GM18858 (cell line): Measurements from ENCODE around the gene DISC1.
"Not testable (repeated sequence)": the region's sequence is repeated elsewhere in the genome, so short reads cannot be mapped to it uniquely, and the experiment has no call there.

Source experiments
- ATAC-seq: cut with Tn5 transposase; IDR thresholded peaks from one replicate; pipeline ENCODE4 v1.9.1; 2021; ENCODE audit not compliant: unreplicated experiment

DISC1 gene

DNA sequence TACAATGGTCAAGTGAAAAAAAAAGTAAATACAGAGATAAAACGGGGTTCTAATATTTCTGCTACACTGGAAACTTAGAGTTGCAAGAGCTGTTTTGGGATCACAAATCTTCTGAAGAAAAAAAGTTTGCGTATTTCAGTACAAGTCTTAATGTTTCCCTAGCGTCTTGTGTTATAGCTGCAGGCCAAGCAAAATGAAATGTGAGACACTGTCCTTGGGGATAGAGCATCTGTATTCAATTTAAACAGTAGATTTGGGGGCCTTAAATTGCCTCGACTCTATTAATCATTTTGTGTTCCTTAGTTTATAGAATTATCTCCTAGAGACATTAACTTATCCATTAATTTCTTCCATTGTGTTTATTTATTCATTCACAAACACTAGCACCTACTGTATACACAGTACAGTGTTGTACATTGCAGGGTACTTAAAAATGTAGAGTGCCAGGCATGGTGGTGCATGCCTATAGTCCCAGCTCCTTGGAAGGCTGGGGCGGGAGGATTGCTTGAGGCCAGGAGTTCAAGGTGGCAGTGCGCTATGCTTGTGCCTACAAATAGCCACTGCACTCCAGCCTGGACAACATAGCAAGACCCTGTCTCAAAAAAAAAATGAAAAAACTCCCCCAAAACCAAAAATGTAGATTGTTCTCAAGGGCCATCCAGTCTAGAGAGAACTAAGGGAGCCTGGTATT lies 7.9 kb downstream of the DISC1 start:
- no peak for ATAC-seq

DNA sequence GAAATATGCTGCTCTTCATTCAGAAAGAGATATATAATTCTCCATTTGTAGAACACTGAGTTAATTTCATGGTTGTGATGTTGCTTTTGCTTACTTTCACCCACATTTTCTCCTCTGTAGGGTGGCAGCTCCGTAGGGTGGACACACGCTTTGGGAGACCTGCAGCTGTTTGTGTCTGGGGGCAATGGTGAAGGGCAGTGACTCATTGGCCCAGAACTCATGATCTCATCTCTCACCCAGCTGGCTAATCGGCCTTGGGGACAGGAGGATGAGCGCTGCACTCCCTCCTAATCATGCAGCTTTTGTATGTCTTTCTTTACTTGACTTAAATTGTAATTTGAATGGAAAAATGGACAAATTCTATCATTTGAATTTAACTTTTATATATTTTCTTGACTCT lies 9.6 kb downstream of the DISC1 start:
- ATAC-seq, result no peak

DNA sequence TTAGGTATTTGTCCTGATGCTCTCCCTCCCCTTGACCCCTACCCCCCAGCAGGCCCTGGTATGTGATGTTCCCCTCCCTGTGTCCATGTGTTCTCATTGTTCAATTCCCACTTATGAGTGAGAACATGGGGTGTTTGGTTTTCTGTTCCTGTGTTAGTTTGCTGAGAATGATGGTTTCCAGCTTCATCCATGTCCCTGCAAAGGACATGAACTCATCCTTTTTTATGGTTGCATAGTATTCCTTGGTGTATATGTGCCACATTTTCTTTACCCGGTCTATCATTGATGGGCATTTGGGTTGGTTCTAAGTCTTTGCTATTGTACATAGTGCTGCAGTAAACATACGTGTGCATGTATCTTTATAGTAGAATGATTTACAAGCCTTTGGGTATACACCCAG lies 10.3 kb downstream of the DISC1 start:
- ATAC-seq, result not testable (repeated sequence)

DNA sequence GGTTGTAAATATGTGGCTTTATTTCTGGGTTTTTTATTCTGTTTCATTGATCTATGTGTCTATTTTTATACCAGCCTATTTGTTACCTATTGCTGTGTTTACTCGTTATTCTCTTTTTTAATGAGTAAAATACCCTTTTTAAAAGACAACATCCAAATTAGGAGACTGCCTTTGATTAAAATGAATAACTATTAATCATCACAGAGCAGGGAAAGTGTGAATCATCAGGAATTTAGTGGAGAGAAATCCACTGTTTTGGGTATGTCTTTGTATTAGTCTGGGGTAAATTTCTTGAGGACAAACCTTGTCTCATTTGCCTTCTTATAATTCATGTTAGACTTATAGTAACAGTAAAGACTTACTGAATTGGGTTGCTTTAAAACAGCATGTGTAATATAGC lies 12.1 kb downstream of the DISC1 start:
- no peak for ATAC-seq

DNA sequence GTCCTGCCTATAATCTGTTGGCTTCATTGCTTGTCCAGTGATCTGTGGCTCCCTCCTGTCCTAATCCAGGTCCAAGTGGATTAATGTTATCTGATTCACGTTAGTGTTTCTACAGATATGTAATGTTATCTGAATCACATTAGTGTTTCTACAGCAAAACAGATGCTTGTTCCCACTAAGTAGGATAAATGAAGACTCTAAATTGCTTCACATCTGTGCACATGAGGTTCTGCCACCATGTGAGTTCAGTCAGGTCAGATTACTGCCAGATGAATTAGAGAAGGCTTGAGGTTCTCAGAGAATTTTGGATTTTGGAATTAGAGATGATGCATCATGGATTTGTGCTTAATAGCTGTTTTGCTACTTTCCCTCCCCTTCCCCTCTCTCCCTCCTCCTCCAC lies 13.2 kb downstream of the DISC1 start:
- no peak for ATAC-seq

DNA sequence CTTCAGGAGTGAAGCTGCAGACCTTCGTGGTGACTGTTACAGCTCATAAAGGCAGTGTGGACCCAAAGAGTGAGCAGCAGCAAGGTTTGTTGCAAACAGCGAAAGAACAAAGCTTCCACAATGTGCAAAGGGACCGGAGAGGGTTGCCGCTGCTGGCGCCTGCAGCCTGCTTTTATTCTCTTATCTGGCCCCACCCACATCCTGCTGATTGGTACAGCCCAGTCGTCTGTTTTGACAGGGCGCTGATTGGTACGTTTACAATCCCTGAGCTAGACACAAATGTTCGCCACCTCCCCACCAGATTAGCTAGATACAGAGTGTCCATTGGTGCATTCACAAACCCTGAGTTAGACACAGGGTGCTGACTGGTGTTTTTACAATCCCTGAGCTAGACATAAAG lies 14.9 kb downstream of the DISC1 start:
- ATAC-seq, result not testable (repeated sequence)

DNA sequence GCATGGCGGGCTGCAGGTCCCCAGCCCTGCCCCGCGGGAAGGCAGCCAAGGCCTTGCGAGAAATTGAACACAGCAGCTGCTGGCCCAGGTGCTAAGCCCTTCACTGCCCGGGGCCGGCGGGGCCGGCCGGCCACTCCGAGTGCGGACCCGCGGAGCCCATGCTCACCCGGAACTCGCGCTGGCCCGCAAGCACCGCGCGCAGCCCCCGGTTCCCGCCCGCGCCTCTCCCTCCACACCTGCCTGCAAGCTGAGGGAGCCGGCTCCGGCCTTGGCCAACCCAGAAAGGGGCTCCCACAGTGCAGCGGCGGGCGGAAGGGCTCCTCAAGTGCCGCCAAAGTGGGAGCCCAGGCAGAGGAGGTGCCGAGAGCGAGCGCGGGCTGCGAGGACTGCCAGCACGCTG lies 15.5 kb downstream of the DISC1 start:
- not testable (repeated sequence) for ATAC-seq

DNA sequence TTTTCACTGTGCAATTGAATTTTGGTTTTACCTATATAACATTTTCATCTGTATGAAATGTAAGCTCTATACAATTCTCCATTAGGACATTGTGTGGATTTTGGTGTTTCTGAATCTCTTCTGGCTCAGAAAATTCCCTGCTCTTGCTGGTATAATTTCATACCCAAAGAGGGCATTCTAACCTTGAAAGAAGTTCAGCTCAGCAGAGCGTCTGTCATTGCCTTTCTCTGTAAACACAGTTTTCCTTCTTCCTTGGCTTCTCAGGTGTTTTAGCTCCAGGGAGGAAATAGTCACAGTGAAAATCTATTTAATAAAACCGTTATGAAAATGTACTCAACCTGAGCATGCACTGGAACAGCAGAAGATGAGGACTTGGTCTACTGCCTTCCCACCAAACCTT lies 16.0 kb downstream of the DISC1 start:
- no peak for ATAC-seq

DNA sequence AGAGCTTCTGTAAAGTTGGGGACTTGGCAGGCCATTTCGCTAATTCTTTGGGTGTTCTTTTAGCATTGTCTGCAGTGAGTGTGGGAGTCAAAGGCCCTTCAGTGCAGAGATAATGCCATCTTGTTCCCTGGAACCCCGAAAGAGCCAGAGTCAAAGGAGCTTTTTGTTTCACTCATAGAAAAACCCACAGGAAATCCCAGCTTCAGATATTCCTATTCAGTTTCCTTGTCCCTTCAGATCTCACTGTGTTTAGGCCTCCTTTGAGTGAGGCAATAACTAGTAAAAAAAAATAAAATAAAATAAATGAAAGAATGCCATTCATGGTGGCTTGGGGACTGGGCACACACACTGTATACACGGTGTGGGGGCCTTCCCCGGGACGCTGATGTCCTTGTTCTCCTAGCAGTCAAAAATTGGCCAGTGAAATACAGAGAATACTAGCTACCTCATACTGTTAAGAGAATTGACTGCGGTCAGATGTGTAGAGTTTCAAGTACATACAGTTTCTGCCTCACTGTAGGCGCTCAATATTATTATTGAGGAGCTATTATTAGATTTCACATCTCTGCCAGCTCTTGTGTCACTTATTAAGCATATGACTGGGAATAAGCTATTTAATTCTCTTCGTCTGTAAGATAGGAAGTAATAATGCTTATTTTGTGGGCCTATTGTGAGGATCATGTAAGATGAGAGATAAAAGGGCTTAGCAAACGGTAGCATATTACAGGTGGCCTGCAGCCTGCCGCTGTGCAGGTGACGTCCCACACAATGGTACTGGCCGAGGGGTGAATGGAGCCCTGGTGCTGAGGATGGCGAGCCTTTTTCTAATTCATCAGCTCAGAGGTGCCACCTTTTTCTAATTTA lies 16.7 kb downstream of the DISC1 start:
- ATAC-seq, result no peak

DNA sequence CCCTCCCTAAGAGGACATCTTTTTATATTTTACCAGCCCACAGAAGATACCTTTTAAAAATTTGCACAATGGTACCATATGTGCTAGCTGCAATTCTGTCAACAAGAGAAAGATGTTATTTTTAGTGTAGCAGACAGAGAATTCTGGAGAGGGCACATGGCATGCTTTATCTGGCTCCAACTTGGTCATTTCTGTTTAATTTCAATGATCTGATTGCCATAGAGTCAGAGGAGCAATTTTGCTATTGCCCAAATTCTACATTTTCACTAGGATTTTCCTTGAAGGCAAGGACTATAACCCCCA lies 17.3 kb downstream of the DISC1 start:
- ATAC-seq, result no peak

DNA sequence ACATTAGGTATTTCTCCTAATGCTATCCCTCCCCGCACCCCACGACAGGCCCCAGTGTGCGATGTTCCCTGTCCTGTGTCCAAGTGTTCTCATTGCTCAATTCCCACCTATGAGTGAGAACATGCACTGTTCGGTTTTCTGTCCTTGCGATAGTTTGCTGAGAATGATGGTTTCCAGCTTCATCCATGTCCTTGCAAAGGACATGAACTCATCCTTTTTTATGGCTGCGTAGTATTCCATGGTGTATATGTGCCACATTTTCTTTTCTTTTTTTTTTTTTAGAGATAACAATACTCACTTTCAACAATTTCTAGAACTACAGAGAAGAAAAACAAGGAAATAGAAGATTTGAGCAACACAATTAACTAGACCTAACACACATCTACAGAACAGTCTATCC lies 19.0 kb downstream of the DISC1 start:
- ATAC-seq, result not testable (repeated sequence)

DNA sequence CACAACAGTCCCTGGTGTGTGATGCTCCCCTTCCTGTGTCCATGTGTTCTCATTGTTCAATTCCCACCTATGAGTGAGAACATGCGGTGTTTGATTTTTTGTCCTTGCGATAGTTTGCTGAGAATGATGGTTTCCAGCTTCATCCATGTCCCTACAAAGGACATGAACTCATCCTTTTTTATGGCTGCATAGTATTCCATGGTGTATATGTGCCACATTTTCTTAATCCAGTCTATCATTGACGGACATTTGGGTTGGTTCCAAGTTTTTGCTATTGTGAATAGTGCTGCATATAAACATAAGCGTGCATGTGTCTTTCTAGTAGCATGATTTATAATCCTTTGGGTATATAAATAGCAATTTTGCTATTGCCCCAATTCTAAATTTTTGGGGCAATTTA lies 19.6 kb downstream of the DISC1 start:
- ATAC-seq, result not testable (repeated sequence)

DNA sequence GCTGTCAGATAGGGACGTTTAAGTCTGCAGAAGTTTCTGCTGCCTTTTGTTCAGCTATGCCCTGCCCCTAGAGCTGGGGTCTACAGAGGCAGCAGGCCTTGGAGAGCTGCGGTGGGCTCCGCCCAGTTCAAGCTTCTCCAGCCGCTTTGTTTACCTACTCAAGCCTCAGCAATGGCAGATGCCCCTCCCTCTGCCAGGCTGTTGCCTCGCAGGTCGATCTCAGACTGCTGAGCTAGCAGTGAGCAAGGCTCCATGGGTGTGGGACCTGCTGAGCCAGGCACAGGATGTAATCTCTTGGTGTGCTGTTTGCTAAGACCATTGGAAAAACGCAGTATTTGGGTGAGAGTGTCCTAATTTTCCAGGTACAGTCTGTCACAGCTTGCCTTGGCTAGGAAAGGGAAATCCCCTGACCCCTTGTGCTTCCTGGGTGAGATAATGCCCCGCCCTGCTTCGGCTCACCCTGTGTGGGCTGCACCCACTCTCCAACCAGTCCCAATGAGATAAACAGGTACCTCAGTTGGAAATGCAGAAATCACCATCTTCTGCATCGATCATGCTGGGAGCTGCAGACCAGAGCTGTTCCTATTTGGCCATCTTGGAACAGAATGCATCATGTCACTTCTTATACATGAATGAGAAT lies 25.2 kb downstream of the DISC1 start:
- not testable (repeated sequence) for ATAC-seq

DNA sequence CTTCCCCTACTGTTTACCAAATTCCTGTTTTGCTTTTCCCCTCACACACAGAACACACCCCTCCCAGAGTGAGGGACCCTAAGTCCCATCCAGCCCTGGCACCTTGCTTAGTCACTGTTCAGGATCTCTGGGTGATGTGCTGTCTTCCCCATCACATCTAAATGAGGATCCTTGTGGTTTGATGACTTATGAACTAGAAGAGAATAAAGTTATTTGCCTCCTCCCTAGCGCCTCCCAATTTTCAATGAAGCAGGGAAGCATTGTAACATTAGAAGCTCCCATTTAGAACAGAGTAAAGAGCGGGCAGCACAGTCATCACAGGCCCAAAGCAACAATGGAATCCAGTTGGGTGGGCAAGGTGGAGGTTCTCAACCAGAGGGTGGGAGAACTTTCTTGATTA lies 27.0 kb downstream of the DISC1 start:
- ATAC-seq, result no peak

DNA sequence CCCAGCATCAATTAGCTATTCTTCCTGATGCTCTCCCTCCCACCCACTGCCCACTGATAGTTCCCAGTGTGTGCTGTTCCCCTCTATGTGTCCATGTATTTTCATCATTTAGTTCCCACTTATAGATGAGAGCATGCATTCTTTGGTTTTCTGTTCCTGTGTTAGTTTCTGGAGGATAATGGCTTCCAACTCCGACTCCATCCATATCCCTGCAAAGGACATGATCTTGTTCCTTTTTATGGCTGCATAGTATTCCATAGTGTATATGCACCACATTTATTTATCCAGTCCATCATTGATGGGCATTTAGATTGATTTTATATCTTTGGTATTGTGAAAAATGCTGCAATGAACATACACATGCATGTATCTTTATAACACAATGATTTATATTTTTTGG lies 30.2 kb downstream of the DISC1 start:
- ATAC-seq, result no peak

DNA sequence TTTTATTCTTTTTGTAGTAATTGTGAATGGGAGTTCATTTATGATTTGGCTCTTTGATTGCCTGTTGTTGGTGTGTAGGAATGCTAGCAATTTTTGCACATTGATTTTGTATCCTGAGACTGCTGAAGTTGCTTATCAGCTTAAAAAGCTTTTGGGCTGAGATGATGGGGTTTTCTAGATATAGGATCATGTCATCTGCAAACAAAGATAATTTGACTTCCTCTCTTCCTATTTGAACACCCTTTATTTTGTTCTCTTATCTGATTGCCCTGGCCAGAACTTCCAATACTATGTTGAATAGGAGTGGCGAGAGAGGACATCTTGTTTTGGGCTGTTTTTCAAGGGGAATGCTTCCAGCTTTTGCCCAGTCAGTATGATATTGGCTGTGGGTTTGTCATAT lies 31.6 kb downstream of the DISC1 start:
- not testable (repeated sequence) for ATAC-seq

DNA sequence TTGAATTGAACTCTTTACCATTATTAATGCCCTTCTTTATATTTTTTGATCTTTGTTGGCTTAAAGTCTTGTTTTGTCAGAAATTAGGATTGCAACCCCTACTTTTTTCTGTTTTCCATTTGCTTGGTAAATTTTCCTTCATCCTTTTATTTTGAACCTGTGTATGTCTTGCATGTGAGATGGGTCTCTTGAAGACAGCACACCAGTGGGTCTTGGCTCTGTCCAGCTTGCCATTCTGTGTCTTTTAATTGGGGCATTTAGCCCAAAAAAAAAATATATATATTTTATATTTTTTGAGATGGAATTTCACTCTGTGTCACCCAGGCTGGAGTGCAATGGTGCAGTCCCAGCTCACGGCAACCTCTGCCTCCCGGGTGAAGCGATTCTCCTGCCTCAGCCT lies 33.6 kb downstream of the DISC1 start:
- ATAC-seq, result no peak

DNA sequence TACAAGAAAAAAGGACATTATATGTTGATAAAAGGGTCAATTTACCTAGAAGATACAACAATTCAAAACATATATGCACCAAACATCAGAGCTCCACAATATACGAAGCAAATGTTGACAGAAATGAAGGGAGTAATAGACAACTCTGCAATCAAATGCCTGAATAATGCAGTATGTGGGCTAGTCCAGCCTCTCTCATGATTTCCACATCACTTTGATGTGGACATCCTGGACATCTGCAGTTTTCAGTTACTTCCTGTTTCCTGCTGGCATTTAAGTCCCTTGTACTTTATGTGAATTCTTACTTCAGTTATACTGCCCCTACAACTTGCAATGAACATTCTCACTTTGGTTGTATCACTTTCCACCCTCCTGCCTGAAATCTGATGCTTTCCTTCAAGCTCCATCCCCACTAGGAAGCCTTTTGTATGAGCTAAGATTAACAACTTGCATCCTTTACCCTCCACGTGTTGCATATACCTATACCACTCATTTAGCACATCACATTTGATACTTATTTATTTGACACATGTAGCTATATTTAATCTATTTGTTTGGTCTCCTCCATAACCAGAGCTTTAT lies 36.7 kb downstream of the DISC1 start:
- no peak for ATAC-seq

DNA sequence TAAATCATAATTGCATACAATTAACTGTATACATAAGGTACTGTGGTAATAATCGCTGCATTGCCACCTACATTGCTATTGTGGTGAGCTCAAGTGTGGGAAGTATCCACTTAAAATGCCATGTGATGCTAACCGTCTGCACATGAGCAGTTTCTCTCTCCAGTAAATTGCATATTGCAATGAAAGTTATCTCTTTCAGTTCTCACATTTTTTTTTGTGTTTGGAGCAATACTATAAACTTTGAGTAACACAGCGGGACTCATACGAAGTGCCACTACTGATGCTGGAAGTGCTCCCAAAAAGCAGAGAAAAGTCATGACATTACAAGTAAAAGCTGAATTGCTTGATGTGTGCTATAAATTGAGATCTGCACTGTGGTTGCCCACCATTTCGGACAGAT lies 38.5 kb downstream of the DISC1 start:
- ATAC-seq, result no peak

DNA sequence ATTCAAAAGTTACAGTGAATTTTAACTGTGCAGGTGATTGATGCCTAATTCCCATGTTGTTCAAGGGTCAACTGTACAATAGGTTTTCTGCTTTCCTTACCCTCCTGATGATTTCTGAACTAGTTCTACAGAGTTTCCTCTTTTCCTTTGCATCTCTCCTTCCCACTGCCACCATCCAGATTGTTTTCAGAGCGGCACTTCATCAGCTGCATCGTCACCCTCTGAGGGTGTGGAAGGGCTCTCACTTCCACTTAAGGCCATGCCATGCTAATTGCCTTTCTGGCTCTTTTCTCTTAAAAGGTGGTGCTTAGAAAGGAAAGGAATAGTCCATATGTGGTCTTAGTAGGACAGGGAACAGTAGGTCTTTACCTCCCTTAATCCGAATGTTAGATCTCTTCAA lies 39.1 kb downstream of the DISC1 start:
- ATAC-seq, result no peak

DNA sequence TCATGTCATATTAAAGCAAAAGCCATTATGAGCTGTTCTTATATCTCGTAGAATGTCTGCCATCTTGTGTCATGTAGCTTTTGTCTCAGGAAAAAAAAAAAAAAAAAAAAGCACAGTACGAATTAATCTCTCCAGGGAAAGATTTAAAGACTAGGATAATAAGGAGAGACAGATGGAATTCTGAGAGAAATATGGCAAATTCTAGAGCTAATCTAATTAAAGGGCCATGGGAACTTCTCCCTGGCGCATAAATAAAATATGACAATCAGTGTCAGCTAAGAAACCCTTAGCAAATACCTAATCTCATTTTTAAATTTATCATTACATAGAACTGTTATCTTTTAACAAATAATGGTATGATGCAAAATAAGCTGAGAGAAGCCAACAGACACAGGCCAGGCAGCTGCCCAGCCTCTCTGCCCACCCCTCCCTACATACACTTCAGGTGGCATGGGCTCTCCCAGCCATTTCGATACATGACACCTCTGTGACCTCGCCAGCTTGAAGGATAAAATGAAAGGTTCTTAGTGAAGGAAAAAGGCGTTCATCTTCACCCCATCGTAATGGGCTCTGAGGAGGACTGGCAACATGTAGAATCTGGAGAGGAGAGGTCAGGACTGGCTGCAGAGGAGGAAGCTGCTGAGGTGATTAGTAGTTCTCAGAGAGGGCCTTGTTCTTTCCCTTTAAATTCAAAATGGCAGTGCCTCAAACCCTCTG lies 39.8 kb downstream of the DISC1 start:
- ATAC-seq, result no peak
